ENCODE data around the gene HLCS. TPM values are rescaled to one million over a fixed set of nuclear protein-coding genes. Genes with fewer than 3 reads are reported as not detected.
A peak's percentile ranks its signal among the peaks of the same experiment; 100 is the strongest.

HLCS gene
- total and polyA plus RNA-seq, 2 donors (not counting 3 experiments of a cell fraction or from before 2014, with no cell fraction given), result 6.7 to 17.2 TPM

DNA sequence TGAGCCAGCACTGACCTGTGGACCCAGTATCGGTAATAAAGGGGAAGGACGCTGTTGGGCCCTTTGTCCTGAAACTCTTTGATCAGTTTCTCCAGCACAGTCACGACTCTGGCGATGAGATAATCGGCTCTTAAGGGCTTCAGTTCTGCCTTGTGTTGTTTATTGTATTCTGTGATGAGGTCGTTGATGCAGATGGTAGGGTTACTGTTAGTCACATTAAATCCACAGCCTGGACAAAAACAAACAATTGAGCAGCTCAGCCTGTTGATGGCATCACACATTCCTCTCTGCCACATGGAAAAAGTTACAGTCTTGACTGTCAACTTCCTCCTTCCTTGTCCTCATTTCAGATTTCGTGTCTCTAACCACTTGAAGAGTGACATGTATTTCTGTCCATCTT lies 209.9 kb downstream of the HLCS start:
- intact Hi-C loops (cut with micrococcal nuclease) (no loop called here), dilution Hi-C loops (cut with MboI; ENCODE audit: extremely low pct_ligation_motif_present, low sequenced_read_pairs) (no loop called here)
- no peak overlapping the region for H3K27ac ChIP-seq (ENCODE audit: insufficient read depth, low read depth, low read length)
- no peaks in the 10 kb centered on the region for H3K9me3 ChIP-seq (replicated peaks; ENCODE audit: control insufficient read depth, insufficient read depth, low read length)
- BruUV-seq (replicated peaks), result no TSS peak
- DNase-seq (ENCODE audit: low read depth, low spot score), result peak; percentile 50
- H3K79me2 ChIP-seq (ENCODE audit: control insufficient read depth, insufficient read depth, low read length), result no peaks in the 10 kb centered on the region
- ChIA-PET CTCF (interaction anchor here (0.7 to 1.0 kb wide), 3 partner anchors 9 to 171 kb away, joined by 3 read pairs; no protein-coding TSS in a partner anchor), POLR2A (no interaction called here)
- peaks cover 13% of the 10 kb centered on the region for H3K4me1 ChIP-seq (ENCODE audit: control insufficient read depth, extremely low read depth, insufficient read depth, low read length)
- H3K4me3 ChIP-seq (replicated peaks in 1 of 3; ENCODE audit: insufficient read depth in 1 of 3, low read depth in 1 of 3, low read length in 3 of 3), result no peak overlapping the region
- H3K9me1 ChIP-seq (replicated peaks; ENCODE audit: control insufficient read depth, extremely low read depth, insufficient read depth, low read length), result no peaks in the 10 kb centered on the region
- TF ChIP-seq JUN (IDR thresholded peaks at IDR 0.05; ENCODE audit: borderline replicate concordance, insufficient read depth, insufficient read length, low read depth) (peak; percentile 22), GATA2 (IDR thresholded peaks at IDR 0.05; ENCODE audit: insufficient read depth, insufficient read length, low read depth, low read length) (no peak)
- no peaks in the 10 kb centered on the region for H3K36me3 ChIP-seq (ENCODE audit: control insufficient read depth in 2 of 2, extremely low read depth in 1 of 2, insufficient read depth in 2 of 2, low read length in 2 of 2)
- no peaks in the 10 kb centered on the region for H3K27me3 ChIP-seq (ENCODE audit: control insufficient read depth in 2 of 2, insufficient read depth in 2 of 2, low read length in 2 of 2)
- no peaks in the 10 kb centered on the region for H4K20me1 ChIP-seq (replicated peaks; ENCODE audit: control insufficient read depth, extremely low read depth, insufficient read depth, low read length)
- no peak overlapping the region for H2AFZ ChIP-seq (ENCODE audit: low read depth, low read length)
- peak; percentile 65 for FAIRE-seq
- no peak overlapping the region for H3K4me2 ChIP-seq (ENCODE audit: insufficient read depth, low read length)
- H3K9ac ChIP-seq (replicated peaks; ENCODE audit: extremely low read depth, insufficient read depth, low read length), result no peak overlapping the region

DNA sequence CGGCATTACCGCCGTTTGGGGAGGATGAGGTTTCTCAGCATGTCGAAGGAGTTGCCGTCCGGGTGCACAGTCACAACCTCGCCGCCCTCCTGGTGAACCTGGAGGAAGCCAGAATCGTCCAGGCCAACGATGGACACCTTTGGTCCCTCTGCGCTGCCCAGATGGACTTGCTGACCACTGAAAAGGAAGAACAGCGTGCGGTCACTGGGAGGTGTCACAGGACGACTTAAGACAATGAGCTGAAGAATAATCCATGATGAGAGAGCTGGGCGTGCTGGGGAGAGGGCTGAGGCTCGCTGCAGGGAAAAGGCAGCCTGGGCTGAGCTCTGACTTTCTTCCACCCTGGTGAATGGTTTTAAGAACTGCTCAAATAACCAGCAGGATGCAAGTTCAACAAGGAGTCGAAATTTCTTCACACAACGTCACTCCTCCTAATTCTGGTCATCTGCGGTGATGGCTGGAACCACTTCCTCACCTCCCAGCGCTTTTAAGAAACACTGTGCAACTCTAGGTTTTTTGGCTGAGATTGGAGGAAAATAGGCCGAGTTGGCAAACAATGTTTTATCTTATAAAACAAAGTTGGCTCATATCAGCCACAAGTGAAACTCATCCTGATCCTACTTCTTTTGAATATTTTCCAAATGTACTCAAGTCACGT lies 212.1 kb downstream of the HLCS start:
- no peak for FAIRE-seq
- intact Hi-C loops (cut with micrococcal nuclease), result no loop called here
- H3K4me1 ChIP-seq (ENCODE audit: control insufficient read depth, extremely low read depth, insufficient read depth, low read length), result peaks cover 16% of the 10 kb centered on the region

More for the DNA sequence above, 212.1 kb downstream of the HLCS start:
- Histone ChIP-seq H3K4me2 (ENCODE audit: insufficient read depth, low read length) (no peak overlapping the region), H3K27me3 (ENCODE audit: control insufficient read depth in 2 of 2, insufficient read depth in 2 of 2, low read length in 2 of 2) (no peaks in the 10 kb centered on the region), H3K9ac (replicated peaks; ENCODE audit: extremely low read depth, insufficient read depth, low read length) (no peak overlapping the region), H3K27ac (ENCODE audit: insufficient read depth, low read depth, low read length) (no peak overlapping the region), H3K9me3 (replicated peaks; ENCODE audit: control insufficient read depth, insufficient read depth, low read length) (no peaks in the 10 kb centered on the region), H2AFZ (ENCODE audit: low read depth, low read length) (no peak overlapping the region), H3K79me2 (ENCODE audit: control insufficient read depth, insufficient read depth, low read length) (no peaks in the 10 kb centered on the region), H3K9me1 (replicated peaks; ENCODE audit: control insufficient read depth, extremely low read depth, insufficient read depth, low read length) (no peaks in the 10 kb centered on the region), H4K20me1 (replicated peaks; ENCODE audit: control insufficient read depth, extremely low read depth, insufficient read depth, low read length) (no peaks in the 10 kb centered on the region), H3K36me3 (ENCODE audit: control insufficient read depth in 2 of 2, extremely low read depth in 1 of 2, insufficient read depth in 2 of 2, low read length in 2 of 2) (no peaks in the 10 kb centered on the region), H3K4me3 (replicated peaks in 1 of 3; ENCODE audit: insufficient read depth in 1 of 3, low read depth in 1 of 3, low read length in 3 of 3) (no peak overlapping the region)
- BruUV-seq (replicated peaks), result no TSS peak
- no peak for DNase-seq (ENCODE audit: low read depth, low spot score)
- dilution Hi-C loops (cut with MboI; ENCODE audit: extremely low pct_ligation_motif_present, low sequenced_read_pairs), result no loop called here
- no peak for TF ChIP-seq GATA2 (IDR thresholded peaks at IDR 0.05; ENCODE audit: insufficient read depth, insufficient read length, low read depth, low read length)
- TF ChIP-seq JUN (IDR thresholded peaks at IDR 0.05; ENCODE audit: borderline replicate concordance, insufficient read depth, insufficient read length, low read depth), result no peak
- TF ChIP-seq, protein P1, sequence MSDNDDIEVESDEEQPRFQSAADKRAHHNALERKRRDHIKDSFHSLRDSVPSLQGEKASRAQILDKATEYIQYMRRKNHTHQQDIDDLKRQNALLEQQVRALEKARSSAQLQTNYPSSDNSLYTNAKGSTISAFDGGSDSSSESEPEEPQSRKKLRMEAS (IDR thresholded peaks at IDR 0.05; ENCODE audit: insufficient read depth, insufficient read length), result no peak
- TF ChIP-seq, protein P2, sequence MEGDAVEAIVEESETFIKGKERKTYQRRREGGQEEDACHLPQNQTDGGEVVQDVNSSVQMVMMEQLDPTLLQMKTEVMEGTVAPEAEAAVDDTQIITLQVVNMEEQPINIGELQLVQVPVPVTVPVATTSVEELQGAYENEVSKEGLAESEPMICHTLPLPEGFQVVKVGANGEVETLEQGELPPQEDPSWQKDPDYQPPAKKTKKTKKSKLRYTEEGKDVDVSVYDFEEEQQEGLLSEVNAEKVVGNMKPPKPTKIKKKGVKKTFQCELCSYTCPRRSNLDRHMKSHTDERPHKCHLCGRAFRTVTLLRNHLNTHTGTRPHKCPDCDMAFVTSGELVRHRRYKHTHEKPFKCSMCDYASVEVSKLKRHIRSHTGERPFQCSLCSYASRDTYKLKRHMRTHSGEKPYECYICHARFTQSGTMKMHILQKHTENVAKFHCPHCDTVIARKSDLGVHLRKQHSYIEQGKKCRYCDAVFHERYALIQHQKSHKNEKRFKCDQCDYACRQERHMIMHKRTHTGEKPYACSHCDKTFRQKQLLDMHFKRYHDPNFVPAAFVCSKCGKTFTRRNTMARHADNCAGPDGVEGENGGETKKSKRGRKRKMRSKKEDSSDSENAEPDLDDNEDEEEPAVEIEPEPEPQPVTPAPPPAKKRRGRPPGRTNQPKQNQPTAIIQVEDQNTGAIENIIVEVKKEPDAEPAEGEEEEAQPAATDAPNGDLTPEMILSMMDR (IDR thresholded peaks at IDR 0.05; ENCODE audit: extremely low read depth in 1 of 2, insufficient read depth in 1 of 2, low read depth in 1 of 2, low read length in 2 of 2), result no peak
- TF ChIP-seq FOS (IDR thresholded peaks at IDR 0.05; ENCODE audit: borderline replicate concordance, insufficient read depth, low read length), result no peak
- TF ChIP-seq POLR2A (IDR thresholded peaks at IDR 0.05; ENCODE audit: low read depth, low read length), result no peak
- TF ChIP-seq MYC (IDR thresholded peaks at IDR 0.05; ENCODE audit: low read depth, low read length), result no peak
- no peak for TF ChIP-seq EZH2 (IDR thresholded peaks at IDR 0.05; ENCODE audit: borderline replicate concordance, low read depth, low read length, severe bottlenecking)
- TF ChIP-seq POLR2AphosphoS5 (IDR thresholded peaks at IDR 0.05; ENCODE audit: insufficient read depth, low read depth, low read length), result no peak
- CTCF ChIA-PET, result interaction anchor here (1.3 to 2.5 kb wide), 6 partner anchors 8 to 163 kb away, joined by 3 to 10 read pairs (median 4); no protein-coding TSS in a partner anchor
- POLR2A ChIA-PET, result no interaction called here

All from endothelial cell of umbilical vein (primary cell).